Measurements from ENCODE around the gene SEC63. TPM values are rescaled to one million over a fixed set of nuclear protein-coding genes. Genes with fewer than 3 reads are reported as not detected.

Gene SEC63
- total RNA-seq, 1 experiment from 2014 or later = 51.3 TPM

- Histone ChIP-seq H3K9ac (ENCODE audit: low read length) (no peak overlapping the region), H3K4me3 (replicated peaks in 1 of 2; ENCODE audit: low read depth in 1 of 2, low read length in 2 of 2) (no peak overlapping the region), H2AFZ (ENCODE audit: low read depth, low read length, poor library complexity, severe bottlenecking) (no peak overlapping the region), H3K4me1 (ENCODE audit: control insufficient read depth in 1 of 2, insufficient read depth in 2 of 2, low read length in 2 of 2) (peaks cover 7 to 13% of the 10 kb centered on the region in 2 experiments; a peak in 3 of 4 replicates), H3K4me2 (ENCODE audit: low read length) (no peak overlapping the region), H3K27ac (ENCODE audit: low read depth, low read length) (no peak overlapping the region), H3K9me2 (ENCODE audit: insufficient read depth) (no peaks in the 10 kb centered on the region), H3K9me3 (ENCODE audit: control insufficient read depth in 1 of 2, insufficient read depth in 1 of 2, low read depth in 1 of 2, low read length in 2 of 2) (peaks cover 0 to 6% of the 10 kb centered on the region in 2 experiments; a peak in 1 of 4 replicates), H4K20me1 (ENCODE audit: insufficient read depth) (no peaks in the 10 kb centered on the region), H3K36me3 (ENCODE audit: control insufficient read depth in 1 of 2, insufficient read depth in 2 of 2, low read length in 2 of 2) (no peaks in the 10 kb centered on the region), H3K27me3 (ENCODE audit: insufficient read depth, low read length) (no peaks in the 10 kb centered on the region), H3K79me2 (ENCODE audit: insufficient read depth, low read length) (no peaks in the 10 kb centered on the region)
- RAD21 ChIA-PET (ENCODE audit: low non-redundant PET in 1 of 2, low total read pairs in 2 of 2, uncharacterized antibody in 2 of 2, unreplicated experiment in 2 of 2) = no interaction called here
- no TSS peak for BruUV-seq (replicated peaks)
- intact Hi-C loops (cut with micrococcal nuclease) = no loop called here
- CTCF ChIA-PET = no interaction called here
- POLR2A ChIA-PET = no interaction called here
- ATAC-seq = no peak
- DNase-seq (ENCODE audit: low read depth, low spot score) = no peak
- TF ChIP-seq ATF3 (IDR thresholded peaks at IDR 0.05) (no peak), EZH2 (IDR thresholded peaks at IDR 0.05) (no peak), ZFX (IDR thresholded peaks at IDR 0.05) (no peak), POLR2AphosphoS5 (IDR thresholded peaks at IDR 0.05; ENCODE audit: low read depth, low read length) (no peak), POLR2A (IDR thresholded peaks at IDR 0.05; ENCODE audit: borderline replicate concordance, extremely low read depth, insufficient read depth, insufficient read length) (no peak), RAD21 (IDR thresholded peaks at IDR 0.05; ENCODE audit: low read depth) (no peak), CEBPB (IDR thresholded peaks at IDR 0.05; ENCODE audit: low read depth) (no peak), YY1 (IDR thresholded peaks at IDR 0.05; ENCODE audit: extremely low read depth, insufficient replicate concordance, low read depth, low read length) (no peak), REST (IDR thresholded peaks at IDR 0.05; ENCODE audit: low read depth) (no peak), CBX3 (IDR thresholded peaks at IDR 0.05; ENCODE audit: low read depth) (no peak), SIN3A (IDR thresholded peaks at IDR 0.05; ENCODE audit: low read depth) (no peak), ELF1 (IDR thresholded peaks at IDR 0.05; ENCODE audit: borderline replicate concordance, low read depth) (no peak), JUND (IDR thresholded peaks at IDR 0.05) (no peak), SRF (IDR thresholded peaks at IDR 0.05; ENCODE audit: low read depth) (no peak), ZNF274 (IDR thresholded peaks at IDR 0.05; ENCODE audit: low read depth, low read length) (no peak)
Measured at GRCh38 chr6:108004861-108005260, 46.9 kb upstream of the SEC63 start.

Measured in HCT116 (cell line).